GM19438 (cell line): ENCODE measurements around the gene SPDEF.

ENCODE experiments used
- ATAC-seq: cut with Tn5 transposase; IDR thresholded peaks from one replicate; pipeline ENCODE4 v1.9.1; 2021; ENCODE audit warnings: low read depth; ENCODE audit not compliant: unreplicated experiment

SPDEF gene

DNA sequence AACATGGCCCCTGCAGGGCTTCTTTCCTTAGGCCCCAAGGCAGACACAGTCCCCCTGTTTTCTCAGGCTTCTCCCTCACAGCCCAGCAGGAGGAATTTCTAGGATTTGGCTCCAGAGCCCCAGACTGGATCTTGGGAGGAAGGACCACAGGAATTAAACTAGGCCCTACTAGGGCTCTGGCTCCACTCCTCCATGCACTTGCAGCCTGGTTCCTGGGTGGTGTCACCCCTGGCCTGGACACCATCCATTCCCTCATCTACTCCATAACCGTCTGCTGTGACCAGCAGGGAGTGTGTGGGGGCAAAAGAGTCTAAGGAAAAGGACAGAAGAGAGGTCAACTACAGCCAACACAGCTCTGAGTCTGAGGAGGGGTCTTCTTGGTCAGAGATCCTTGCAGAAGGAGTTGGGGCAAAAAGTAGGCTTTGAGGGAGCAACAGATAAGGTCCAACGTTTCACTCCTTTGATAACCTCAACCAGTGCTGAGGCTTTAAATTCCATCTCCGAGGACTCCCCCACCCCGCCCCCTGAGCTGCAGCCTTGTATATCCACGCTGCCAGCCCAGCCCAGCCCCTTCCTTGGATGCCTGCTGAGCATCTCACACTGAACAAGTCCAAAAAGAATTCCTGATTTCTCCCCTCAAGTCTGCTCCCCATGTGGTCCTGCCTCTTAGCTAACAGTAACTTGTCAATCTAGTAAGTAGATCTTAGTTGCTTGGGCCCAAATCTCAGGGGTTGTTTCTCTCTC lies 27.9 kb upstream of the SPDEF start:
- no peak for ATAC-seq

DNA sequence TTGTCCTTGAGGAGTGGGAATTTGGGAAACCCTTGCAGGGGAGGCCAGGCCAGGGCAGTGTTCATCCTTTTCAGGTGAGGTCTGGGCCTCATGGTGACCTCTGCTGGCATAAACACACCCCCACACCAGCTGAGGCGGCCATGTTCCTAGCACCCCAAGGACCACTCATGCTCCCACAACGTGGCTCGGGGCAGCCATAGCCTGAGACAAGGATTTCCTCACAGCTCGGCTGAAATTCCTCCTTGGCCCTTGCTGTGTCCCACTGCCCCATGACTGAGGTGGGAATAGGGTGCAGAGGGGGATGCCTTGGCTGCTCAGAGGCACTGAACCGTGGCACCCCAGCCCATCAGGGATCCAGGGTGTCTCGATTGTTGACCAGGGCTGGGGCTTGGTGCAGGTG lies 27.3 kb upstream of the SPDEF start:
- ATAC-seq = no peak

DNA sequence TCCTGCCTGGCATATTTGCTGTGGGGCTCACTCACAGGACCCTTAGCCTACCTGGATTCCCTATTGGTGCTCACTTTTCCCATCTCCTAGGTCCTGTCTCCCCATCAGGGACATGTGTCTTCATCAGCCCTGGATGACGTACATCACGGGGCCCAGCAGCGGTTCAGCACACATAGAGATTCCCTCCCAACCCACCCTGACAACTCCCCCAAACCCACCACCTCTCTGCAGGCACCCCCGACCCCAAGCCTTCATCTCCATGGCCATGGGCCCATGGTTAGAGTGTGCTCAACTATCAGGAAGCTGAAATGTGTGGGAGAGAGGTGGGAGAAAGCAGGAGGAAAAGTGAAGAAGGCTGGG lies 25.4 kb upstream of the SPDEF start:
- ATAC-seq = no peak

DNA sequence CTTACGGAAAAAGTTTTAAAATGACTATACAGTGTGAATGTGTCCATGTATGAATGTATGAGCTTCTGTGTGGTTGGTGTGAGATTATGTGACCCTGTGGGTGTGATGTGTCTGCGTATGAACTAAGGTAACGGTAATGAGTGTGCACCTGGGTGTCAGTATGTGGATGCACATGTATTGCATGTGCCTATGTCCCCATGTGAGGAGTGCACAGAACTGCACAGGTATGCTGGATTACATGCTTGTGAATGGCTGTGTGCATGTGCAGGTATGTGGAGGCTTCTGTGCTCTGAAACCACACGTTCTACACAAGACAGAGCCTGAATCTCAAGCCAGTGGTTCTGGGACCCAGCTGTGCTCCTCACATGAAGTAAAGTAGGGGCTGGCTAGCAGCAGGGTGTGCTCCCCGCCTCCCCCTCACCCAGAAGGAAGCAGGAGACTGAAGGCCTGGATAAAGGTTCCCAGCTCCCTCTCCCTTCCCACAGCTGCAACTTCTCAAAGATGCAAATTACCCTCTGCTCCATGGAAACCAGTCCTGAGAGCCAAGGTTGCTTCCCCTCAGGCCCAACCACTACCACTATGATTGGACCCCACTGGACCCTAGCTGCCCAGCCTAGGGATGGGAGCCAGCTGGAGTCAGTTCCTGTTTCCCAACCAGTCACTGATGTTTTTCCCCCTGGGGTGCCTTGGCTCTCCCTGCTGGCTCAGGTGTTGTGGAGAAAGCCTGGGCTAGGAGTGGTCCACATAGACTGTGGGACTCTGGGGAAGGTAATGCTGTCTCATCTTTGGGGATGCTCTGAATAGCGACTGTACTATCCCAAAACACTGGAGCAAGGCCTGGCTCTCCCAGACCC lies 24.8 kb upstream of the SPDEF start:
- no peak for ATAC-seq

DNA sequence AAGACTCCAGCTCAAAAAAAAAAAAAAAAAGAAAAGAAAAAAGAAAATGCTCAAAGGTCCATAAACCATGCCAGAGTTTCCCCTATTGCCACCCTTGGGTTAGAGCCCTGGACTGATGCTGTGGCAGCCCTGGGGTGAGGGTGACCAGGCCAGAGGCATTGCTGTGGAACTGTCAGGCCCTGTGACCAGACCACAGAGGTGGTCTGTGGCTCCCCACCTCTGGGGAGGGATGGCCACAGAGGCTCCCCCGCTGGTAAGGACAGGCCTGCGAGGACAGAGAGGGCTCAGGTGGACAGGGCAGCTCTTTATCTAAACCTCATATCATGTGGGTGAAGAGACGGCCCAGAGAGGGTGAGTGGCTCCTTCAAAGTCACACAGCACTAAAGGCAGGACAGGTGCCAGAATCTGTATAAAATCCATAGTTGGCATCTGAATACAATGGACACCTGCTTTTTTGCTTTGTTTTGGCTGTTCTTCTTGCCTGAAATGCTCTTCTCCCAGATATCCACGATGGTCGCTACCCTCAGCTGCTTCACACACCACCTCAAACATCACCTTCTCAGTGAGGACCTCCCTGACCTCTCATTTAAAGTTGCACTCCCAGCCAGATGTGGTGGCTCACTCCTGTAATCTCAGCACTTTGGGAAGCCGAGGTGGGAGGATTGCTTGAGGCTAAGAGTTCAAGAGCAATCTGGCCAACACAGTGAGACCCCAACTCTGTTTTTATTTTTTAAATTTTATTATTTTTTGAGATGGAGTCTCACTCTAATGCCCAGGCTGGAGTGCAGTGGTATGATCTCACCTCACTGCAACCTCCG lies 22.5 kb upstream of the SPDEF start:
- no peak for ATAC-seq

DNA sequence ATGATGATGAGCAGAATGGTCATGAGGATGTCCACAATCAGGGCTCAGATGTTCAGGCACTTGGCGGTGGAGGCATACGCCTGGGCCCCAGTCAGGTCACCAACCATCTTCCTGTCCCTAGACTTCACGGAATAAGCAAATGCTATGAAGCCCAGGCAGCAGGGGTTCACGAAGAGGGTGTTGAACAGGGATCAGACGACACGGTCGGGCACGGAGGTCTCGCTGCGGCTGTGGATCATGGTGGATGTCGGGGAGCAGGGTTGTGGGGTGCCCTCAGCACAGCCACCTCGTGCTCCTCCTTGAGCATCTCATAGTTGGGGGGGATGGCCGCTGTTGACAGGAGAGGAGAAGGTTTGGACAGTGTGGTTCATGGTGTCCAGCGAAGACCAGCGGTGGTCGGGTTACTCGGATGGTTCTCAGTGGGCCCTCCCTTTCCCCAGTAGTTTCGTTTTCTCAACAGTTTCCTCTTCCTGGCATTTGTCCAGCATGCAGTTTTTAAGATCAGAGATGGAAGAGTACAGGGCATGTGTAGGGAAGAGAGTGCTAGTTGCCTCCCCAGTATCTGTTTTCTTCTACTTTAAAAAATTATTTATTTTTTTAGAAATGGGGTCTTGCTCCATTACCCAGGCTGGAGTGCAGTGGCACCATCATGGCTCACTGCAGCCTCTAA lies 20.3 kb upstream of the SPDEF start:
- ATAC-seq = no peak

DNA sequence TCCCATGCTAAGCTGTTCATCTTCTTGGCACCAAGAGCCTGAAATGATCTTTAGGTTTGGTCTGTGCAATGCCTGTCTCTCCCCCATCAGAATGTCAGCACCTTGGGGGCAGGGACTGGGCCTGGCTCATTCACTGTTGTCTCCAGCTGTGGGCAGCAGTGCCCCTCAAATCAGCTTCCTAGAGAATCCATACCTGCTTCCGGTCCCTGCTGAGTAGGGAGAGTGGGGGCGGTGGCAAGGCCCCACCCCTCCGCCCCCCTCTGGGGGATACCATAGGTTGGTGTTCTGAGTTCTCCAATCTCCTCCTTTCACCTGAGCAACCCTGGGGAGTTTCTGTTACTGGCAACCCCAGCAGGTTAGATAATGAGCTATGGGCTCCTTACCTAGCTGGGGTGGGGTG lies 19.2 kb upstream of the SPDEF start:
- ATAC-seq = no peak

DNA sequence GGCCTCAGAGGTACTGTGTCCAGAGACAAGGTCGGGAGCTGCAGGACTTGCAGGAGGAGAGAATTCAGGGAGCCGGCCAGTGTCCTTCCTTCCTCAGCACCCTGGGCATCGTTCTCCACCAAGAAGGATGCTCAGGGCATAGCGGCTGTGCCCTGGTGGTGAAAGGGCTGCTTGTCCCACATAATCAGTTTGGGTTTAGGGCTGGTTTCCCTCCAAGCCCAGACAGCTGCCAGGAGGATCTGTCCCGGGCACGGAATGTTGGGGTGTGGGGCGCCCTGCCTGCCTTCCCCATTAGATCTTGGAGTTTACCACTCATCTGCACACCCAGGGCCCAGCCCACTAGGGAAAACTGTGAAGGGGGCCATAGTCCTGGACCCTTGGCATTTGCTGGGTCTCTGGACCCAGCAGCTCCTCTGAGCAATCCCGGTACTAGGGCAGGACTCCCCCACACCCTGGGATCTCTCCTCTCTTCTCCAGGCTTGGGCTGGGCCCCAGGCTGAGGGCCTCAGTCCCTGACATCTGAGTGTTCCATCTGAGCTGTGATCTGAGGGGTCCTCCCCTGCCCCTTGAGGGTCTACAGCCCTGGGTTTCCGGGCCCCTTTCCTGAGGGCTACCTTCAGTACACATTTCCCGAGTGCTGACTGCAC lies 18.6 kb upstream of the SPDEF start:
- no peak for ATAC-seq

DNA sequence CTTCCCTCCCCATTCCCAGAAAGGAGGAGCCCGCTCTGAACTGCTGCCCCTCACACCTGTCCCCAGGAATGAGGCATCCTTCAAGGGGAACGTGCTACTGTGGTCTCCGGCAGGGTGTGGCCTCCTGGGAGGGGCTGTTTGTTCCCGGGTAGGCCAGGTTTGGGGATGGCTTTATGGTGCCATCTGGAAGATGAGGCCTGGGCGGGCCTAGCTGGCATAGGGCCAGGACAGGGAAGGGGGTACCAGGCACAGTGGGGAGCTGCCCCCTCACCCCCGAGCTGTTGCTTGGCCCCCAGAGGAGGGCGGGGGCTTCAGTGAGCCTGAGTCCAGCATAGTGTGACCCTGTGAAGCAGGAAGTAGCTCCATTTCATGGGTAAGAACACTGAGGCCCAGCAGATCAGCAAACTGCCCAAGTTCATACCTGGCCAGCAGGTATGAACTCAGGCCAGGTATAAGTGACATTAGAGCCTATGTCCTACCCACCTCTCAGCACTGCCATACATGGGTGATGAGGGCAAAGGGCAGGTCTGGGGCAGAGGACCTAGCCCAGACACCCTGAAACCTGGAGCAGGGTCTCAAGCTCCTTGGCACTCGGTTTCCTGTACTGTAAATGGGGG lies 17.5 kb upstream of the SPDEF start:
- ATAC-seq = no peak

DNA sequence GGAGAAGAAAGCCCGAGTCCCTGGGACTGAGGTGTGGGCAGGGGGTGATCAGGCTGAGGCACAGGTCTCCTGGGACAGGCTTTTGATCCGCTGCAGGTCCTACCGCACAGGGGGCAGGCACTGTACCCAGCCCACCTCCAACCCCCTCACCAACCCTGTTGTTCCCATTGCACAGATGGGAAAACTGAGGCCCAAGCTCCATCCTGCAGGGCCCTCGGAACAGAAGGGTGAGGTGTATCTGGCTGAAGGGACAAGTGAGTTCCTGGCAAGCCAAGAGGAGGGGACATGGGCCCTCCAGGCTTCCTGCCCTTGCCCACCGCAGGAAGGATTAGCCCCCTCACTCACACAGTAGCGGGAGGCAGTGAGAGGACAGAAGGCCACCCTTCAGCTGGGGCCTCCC lies 16.5 kb upstream of the SPDEF start:
- no peak for ATAC-seq

DNA sequence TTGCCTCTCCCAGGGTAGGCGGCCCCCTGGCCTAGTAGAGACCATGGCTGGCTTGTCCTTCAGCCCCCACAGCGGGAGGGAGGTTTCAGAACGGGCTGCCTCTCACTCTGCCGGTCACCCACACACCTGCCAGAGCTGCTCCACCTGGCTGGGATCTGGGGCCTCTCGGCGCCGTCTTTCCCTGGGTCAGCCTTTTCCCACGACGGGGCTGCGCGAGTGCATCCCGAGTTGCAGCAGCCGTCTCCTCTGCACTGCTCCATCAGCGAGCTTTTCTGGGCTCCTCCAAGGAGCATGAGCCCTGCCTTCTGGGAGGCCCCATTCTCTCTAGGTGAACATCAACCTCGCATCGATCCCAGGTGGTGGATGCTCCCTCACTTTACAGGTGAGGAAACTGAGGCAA lies 15.9 kb upstream of the SPDEF start:
- no peak for ATAC-seq

DNA sequence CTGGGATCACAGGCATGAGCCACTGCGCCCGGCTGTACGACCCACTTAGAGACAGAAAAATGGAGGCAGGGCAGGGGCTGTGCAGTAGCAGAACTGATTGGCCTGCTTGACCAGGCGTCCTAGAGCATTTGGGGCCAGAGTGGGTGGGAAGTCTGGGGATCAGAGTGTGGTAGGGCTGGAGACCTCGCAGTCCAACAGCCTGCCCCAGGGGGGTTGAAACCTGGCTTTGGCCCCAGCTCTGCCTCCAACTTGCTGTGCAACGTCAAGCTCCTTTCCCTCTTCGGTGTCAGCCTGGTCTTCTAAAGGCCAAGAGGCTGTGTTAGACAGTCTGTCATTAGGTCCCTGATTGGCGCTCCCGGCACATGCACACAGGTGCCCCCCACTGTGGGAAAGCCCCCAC lies 15.3 kb upstream of the SPDEF start:
- ATAC-seq = no peak

DNA sequence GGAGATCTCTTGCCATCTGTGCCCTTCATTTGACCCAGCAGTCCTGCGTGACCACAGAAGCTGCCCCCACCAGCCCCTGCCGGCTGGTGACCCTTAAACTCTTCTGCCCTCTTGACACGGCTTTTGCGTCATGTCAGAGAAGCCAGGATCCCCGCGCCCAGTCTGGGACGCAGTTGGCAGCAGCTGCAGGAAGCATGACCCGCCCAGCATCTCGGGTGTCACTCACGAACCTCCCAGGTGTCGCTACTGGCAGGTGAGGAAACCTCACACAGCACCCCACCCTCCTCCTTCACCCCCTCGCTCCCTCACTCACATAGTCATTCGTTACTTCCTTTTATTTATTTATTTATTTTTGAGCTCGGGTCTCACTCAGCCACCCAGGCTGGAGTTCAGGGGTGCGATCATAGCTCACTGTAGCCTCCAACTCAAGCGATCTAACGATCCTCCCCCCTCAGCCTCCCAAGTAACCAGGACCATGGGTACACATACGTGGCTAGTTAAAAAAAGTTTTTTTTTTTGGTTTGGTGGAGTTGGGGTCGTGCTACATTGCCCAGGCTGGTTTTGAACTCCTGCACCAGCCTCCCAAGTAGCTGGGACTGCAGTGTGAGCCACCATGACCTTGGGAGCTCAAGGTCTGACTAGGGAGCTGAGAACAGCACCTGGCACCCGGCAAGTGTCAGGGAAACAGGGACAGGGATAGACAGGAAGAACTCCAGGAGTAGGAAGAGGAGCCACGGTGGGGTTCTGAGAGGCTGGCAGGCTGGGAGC lies 14.1 kb upstream of the SPDEF start:
- ATAC-seq = no peak

DNA sequence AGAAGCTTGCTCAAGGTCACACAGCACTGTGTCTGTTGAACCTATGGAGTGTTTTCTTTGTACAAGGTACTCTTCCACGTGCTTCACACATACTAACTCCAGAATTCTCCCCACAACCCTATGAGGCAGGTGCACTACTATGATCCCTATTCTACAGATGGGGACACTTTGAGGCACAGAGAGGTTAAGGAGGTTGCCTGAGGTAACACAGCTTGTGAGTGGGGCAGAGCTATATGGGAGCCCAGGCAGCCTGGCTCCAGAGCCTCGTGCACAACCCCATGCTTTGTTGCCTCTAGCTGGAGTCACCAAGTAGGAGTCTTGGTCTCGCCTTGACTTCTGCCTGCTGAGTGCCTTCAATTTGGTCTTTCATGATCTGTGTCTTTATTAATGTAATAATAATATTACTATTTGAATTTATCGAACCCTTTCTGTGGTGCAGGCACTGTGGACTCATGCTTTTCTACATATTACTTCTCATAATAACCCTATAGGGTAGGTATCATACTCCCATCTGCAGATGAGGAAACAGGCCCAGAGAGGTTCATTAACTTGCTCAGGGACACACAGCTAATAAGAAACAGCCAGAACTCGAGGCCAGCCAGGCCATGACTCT lies 13.3 kb upstream of the SPDEF start:
- no peak for ATAC-seq

DNA sequence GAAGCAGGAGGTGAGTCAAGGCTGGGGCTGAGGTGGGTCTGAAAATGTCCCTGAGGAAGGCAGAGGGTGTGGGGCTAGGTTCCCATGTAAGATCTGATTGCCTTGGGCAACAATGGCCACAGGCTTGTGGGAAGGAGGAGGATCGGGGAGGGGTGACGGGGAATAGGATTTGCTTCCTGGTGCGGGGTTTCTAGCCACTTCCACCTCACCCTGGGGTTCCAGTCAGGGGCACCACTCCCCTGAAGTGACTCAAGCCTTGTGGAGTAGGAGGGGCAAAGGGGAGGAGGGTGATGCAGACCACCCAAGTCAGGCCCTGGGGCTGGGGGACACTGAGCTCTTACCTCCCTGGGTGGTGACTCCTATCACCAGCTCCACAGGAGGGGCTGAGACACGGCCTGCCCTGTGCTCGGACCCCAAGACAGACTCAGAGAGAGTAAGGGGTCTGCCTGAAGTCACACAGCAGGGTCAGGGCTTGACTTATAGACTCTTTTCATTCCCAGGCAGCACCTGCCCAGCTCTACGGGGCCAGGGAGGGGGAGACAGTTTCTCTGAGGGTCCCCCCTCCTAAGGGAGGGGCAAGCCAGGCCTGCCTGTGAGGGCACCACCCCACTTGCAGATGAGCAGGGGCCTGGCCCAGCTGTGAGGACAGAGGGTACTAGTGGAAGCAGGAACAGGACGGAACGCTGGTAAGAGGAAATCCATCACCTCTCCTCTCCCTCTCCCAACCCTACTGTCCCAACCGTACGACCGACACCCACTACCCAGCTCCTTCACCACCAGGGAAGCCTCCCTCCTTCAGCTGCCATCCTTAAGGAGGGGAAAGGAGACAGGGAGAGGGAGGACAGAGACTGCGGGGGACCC lies 12.4 kb upstream of the SPDEF start:
- no peak for ATAC-seq

DNA sequence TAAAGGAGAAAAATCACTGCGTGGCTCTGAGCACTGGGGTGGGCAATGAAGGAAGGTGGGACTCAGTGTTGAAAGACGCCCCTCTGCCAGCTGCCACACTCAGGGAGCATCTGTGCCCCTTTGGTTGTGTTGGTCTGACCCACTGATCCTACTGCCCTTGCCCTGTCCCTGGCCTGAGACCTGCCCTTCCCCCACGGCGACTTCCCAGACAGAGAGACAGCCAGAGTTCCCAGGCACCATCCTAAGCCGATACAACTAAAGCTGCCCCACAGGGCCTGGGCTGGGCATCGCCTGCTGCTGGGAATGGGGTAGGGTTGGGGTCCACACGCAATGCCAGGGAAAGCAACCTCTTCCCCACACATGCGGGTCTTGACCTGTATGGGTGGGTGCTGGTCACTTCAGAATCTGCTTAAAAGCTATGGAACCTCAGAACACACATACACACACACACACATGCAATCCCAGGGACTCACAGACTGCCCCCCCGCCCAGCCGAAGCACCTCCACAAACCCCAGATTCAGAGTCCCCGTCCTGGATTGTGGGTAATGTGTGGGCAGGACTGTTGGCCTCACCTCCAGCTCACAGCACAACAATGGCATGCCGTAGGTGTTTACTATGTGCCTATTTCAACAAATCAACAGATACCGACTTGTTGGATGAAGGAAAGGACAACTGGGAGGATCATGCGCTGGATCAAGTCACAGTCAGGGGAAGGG lies 10.9 kb upstream of the SPDEF start:
- no peak for ATAC-seq

DNA sequence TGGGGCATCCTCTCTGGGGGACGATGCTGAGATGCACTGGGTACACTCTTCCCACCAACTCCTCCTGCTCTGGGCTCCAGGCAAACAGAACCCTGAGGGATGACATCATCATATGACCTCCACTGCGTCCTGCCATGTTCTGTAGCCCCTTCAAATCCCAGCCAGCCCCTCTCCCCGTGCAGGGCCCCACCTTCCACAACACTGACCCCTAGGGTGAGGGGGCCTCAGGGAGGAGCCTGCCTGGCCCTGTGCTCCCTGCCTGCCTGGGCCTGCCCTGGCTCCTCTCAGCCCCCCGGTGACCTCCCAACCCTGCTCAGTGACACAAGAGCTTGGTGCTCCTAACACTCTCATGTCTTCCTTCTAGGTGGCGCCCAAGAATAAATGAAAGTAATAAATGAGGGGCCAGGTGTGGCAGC lies 9.6 kb upstream of the SPDEF start:
- ATAC-seq = no peak
